Adipocyte (in vitro differentiated cells): ENCODE measurements around the gene UBE2V1.

Experiments
- DNase-seq: peaks from one replicate; pipeline ENCODE4 v3.0.0-alpha.2; 2015; ENCODE audit warnings: low read depth
- H3K27me3 ChIP-seq: replicated peaks from 2 replicates; pipeline ENCODE4 v1.7.0; 2013; ENCODE audit warnings: mild to moderate bottlenecking, low read length, moderate library complexity; ENCODE audit not compliant: control insufficient read depth, insufficient read depth
- H3K36me3 ChIP-seq: 2 replicates; pipeline ENCODE4 v1.7.0; 2013; ENCODE audit warnings: low read length, mild to moderate bottlenecking, moderate library complexity; ENCODE audit not compliant: control insufficient read depth, insufficient read depth, severe bottlenecking
- H3K4me1 ChIP-seq: 2 replicates; pipeline ENCODE4 v1.7.0; 2013; ENCODE audit warnings: mild to moderate bottlenecking, low read length, moderate library complexity; ENCODE audit not compliant: control insufficient read depth, insufficient read depth
- H3K4me3 ChIP-seq: 2 replicates; pipeline ENCODE4 v1.7.0; 2013; ENCODE audit warnings: mild to moderate bottlenecking, low read length, moderate library complexity
- H3K9ac ChIP-seq: 2 replicates; pipeline ENCODE4 v1.7.0; 2013; ENCODE audit warnings: mild to moderate bottlenecking, low read length, moderate library complexity
- H3K9me3 ChIP-seq: 2 replicates; pipeline ENCODE4 v1.7.0; 2013; ENCODE audit warnings: mild to moderate bottlenecking, low read length, moderate library complexity; ENCODE audit not compliant: control insufficient read depth

The UBE2V1 gene

GRCh38 chr20:50038169-50038568, 74.8 kb downstream of the UBE2V1 start:
- Histone ChIP-seq H3K9ac (no peak overlapping the region), H3K36me3 (no peaks in the 10 kb centered on the region), H3K4me3 (no peak overlapping the region), H3K4me1 (peaks cover 17% of the 10 kb centered on the region), H3K27me3 (no peaks in the 10 kb centered on the region), H3K9me3 (no peaks in the 10 kb centered on the region)
- DNase-seq: no peak

- DNase-seq: no peak
- Histone ChIP-seq H3K9ac (no peak overlapping the region), H3K27me3 (no peaks in the 10 kb centered on the region), H3K36me3 (no peaks in the 10 kb centered on the region), H3K9me3 (no peaks in the 10 kb centered on the region), H3K4me3 (no peak overlapping the region), H3K4me1 (peaks cover 18% of the 10 kb centered on the region)
Measured at GRCh38 chr20:50037575-50037974, 75.4 kb downstream of the UBE2V1 start.

- Histone ChIP-seq H3K4me3 (no peak overlapping the region), H3K9ac (no peak overlapping the region), H3K36me3 (no peaks in the 10 kb centered on the region), H3K27me3 (no peaks in the 10 kb centered on the region), H3K9me3 (no peaks in the 10 kb centered on the region), H3K4me1 (peaks cover 18% of the 10 kb centered on the region)
- no peak for DNase-seq
Measured at GRCh38 chr20:50037123-50037522, 75.8 kb downstream of the UBE2V1 start.

GRCh38 chr20:50036703-50037102, 76.2 kb downstream of the UBE2V1 start:
- no peaks in the 10 kb centered on the region for H3K9me3 ChIP-seq
- H3K27me3 ChIP-seq: no peaks in the 10 kb centered on the region
- H3K4me3 ChIP-seq: no peak overlapping the region
- H3K36me3 ChIP-seq: no peaks in the 10 kb centered on the region
- no peak overlapping the region for H3K9ac ChIP-seq
- DNase-seq: no peak
- H3K4me1 ChIP-seq: peaks cover 19% of the 10 kb centered on the region

- Histone ChIP-seq H3K9me3 (no peaks in the 10 kb centered on the region), H3K4me1 (peaks cover 36% of the 10 kb centered on the region), H3K4me3 (no peak overlapping the region), H3K36me3 (no peaks in the 10 kb centered on the region), H3K27me3 (no peaks in the 10 kb centered on the region), H3K9ac (peak overlapping the region; percentile 6)
- DNase-seq: peak; percentile 46
Measured at GRCh38 chr20:50034567-50035180, 78.3 kb downstream of the UBE2V1 start.

GRCh38 chr20:50032955-50033666, 79.8 kb downstream of the UBE2V1 start:
- H3K9me3 ChIP-seq: no peaks in the 10 kb centered on the region
- H3K4me3 ChIP-seq: no peak overlapping the region
- no peaks in the 10 kb centered on the region for H3K36me3 ChIP-seq
- peak overlapping the region; percentile 62 for H3K9ac ChIP-seq
- H3K4me1 ChIP-seq: peaks cover 43% of the 10 kb centered on the region
- no peaks in the 10 kb centered on the region for H3K27me3 ChIP-seq
- no peak for DNase-seq
